Skin epidermis (tissue), 12 donors: ENCODE data around the gene HS3ST4.
"Not testable (repeated sequence)": the region's sequence is repeated elsewhere in the genome, so short reads cannot be mapped to it uniquely, and the experiment has no call there.

ENCODE experiments used
- H3K27ac ChIP-seq, 21 experiments: fragments of 200-600 bp; sonication (generic) in 11 of 21; one replicate each; pipeline ENCODE4 v1.5.0; 2020; ENCODE audit warnings: mild to moderate bottlenecking in 3 of 21, inconsistent platforms in 2 of 21, moderate library complexity in 2 of 21
- H3K4me3 ChIP-seq, 7 experiments: fragments of 200-600 bp; sonication (generic) in 2 of 7; one replicate each; pipeline ENCODE4 v1.5.0; 2020; ENCODE audit warnings: inconsistent platforms in 2 of 7, mild to moderate bottlenecking in 2 of 7, moderate library complexity in 1 of 7

The HS3ST4 gene

GRCh38 chr16:25951999-25952398 lies 260.2 kb downstream of the HS3ST4 start:
- no peak overlapping the region for H3K27ac ChIP-seq
- H3K4me3 ChIP-seq: no peak overlapping the region

- H3K4me3 ChIP-seq: no peak overlapping the region
- no peak overlapping the region for H3K27ac ChIP-seq
These were observed 261.2 kb downstream of the HS3ST4 start for GRCh38 chr16:25952983-25953382.

- Histone ChIP-seq H3K27ac (no peak overlapping the region), H3K4me3 (no peak overlapping the region)
These were observed 265.9 kb downstream of the HS3ST4 start for GRCh38 chr16:25957707-25958106.

GRCh38 chr16:25959221-25959620 lies 267.5 kb downstream of the HS3ST4 start:
- Histone ChIP-seq H3K27ac (no peak overlapping the region), H3K4me3 (no peak overlapping the region)

GRCh38 chr16:25966172-25967097 lies 274.7 kb downstream of the HS3ST4 start:
- peak overlapping the region in 3 of 21 experiments; percentile 27 to 39 (median 31) for H3K27ac ChIP-seq
- H3K4me3 ChIP-seq: no peak overlapping the region

GRCh38 chr16:25977121-25977520 lies 285.4 kb downstream of the HS3ST4 start:
- no peak overlapping the region for H3K4me3 ChIP-seq

GRCh38 chr16:25978218-25978617 lies 286.5 kb downstream of the HS3ST4 start:
- Histone ChIP-seq H3K4me3 (no peak overlapping the region), H3K27ac (no peak overlapping the region)

More at GRCh38 chr16:25977121-25977520, 285.4 kb downstream of the HS3ST4 start:
- no peak overlapping the region for H3K27ac ChIP-seq

- H3K4me3 ChIP-seq: no peak overlapping the region
These were observed 296.3 kb downstream of the HS3ST4 start for GRCh38 chr16:25988084-25988483.

GRCh38 chr16:25988882-25989281 lies 297.1 kb downstream of the HS3ST4 start:
- no peak overlapping the region for H3K4me3 ChIP-seq

More at GRCh38 chr16:25988084-25988483, 296.3 kb downstream of the HS3ST4 start:
- no peak overlapping the region for H3K27ac ChIP-seq

GRCh38 chr16:25996052-25996451 lies 304.3 kb downstream of the HS3ST4 start:
- Histone ChIP-seq H3K4me3 (no peak overlapping the region), H3K27ac (no peak overlapping the region)

More at GRCh38 chr16:25988882-25989281, 297.1 kb downstream of the HS3ST4 start:
- no peak overlapping the region for H3K27ac ChIP-seq

- Histone ChIP-seq H3K4me3 (no peak overlapping the region), H3K27ac (no peak overlapping the region)
These were observed 313.6 kb downstream of the HS3ST4 start for GRCh38 chr16:26005336-26005735.

GRCh38 chr16:26012376-26012775 lies 320.6 kb downstream of the HS3ST4 start:
- H3K4me3 ChIP-seq: no peak overlapping the region
- no peak overlapping the region for H3K27ac ChIP-seq

- H3K4me3 ChIP-seq: no peak overlapping the region
- H3K27ac ChIP-seq: no peak overlapping the region
These were observed 324.0 kb downstream of the HS3ST4 start for GRCh38 chr16:26015776-26016175.

GRCh38 chr16:26016989-26017388 lies 325.2 kb downstream of the HS3ST4 start:
- Histone ChIP-seq H3K27ac (no peak overlapping the region), H3K4me3 (no peak overlapping the region)

- Histone ChIP-seq H3K4me3 (no peak overlapping the region), H3K27ac (no peak overlapping the region)
These were observed 327.9 kb downstream of the HS3ST4 start for GRCh38 chr16:26019381-26020242.

GRCh38 chr16:26026709-26027450 lies 335.1 kb downstream of the HS3ST4 start:
- Histone ChIP-seq H3K27ac (no peak overlapping the region), H3K4me3 (no peak overlapping the region)

- Histone ChIP-seq H3K4me3 (no peak overlapping the region), H3K27ac (no peak overlapping the region)
These were observed 339.5 kb downstream of the HS3ST4 start for GRCh38 chr16:26031286-26031685.

- H3K4me3 ChIP-seq: not testable (repeated sequence)
These were observed 340.9 kb downstream of the HS3ST4 start for GRCh38 chr16:26032661-26033060.

GRCh38 chr16:26041952-26042668 lies 350.4 kb downstream of the HS3ST4 start:
- no peak overlapping the region for H3K27ac ChIP-seq
- H3K4me3 ChIP-seq: no peak overlapping the region

More at GRCh38 chr16:26032661-26033060, 340.9 kb downstream of the HS3ST4 start:
- not testable (repeated sequence) for H3K27ac ChIP-seq
